H1 (cell line): ENCODE results near the gene AHI1. TPM values are rescaled to one million over a fixed set of nuclear protein-coding genes. Genes with fewer than 3 reads are reported as not detected.

Source experiments
- CTCF ChIA-PET: fragments of 300-600 bp; sonication (Branson Sonifier 250); formaldehyde crosslinking; loops from one replicate; lab custom pipeline; 2021; ENCODE audit not compliant: partially characterized antibody; lab: Charles Lee
- POLR2A ChIA-PET: fragments of 300-600 bp; sonication (Branson Sonifier 250); formaldehyde crosslinking; loops from one replicate; lab custom pipeline; 2021; ENCODE audit warnings: inconsistent platforms; ENCODE audit not compliant: partially characterized antibody; lab: Charles Lee
- DNase-seq, 2 experiments: peaks; one replicate each; pipeline versions ENCODE4 v3.0.0 to v3.0.0-alpha.2; 2010 to 2022; ENCODE audit warnings: low spot score in 2 of 2, low read depth in 1 of 2, mixed read lengths in 1 of 2
- FAIRE-seq: peaks from 2 replicates; lab custom pipeline; 2011; peaks lifted over from hg19 to GRCh38; lab: Jason Lieb, UNC
- H2AFZ ChIP-seq: 2 replicates; pipeline ENCODE4 v1.8.1; 2012; ENCODE audit warnings: low read length, inconsistent platforms
- H2AK5ac ChIP-seq: 2 replicates; pipeline ENCODE4 v1.6.1; 2013; ENCODE audit warnings: low read depth, low read length
- H2BK120ac ChIP-seq: replicated peaks from 2 replicates; pipeline ENCODE3; 2013; ENCODE audit warnings: low read depth, low read length, inconsistent platforms
- H2BK12ac ChIP-seq: 2 replicates; pipeline ENCODE4 v1.6.1; 2013; ENCODE audit warnings: low read depth, low read length
- H2BK15ac ChIP-seq: 2 replicates; pipeline ENCODE4 v1.6.1; 2013; ENCODE audit warnings: low read length
- H2BK20ac ChIP-seq: 2 replicates; pipeline ENCODE4 v1.6.1; 2013; ENCODE audit warnings: low read length
- H2BK5ac ChIP-seq: 2 replicates; pipeline ENCODE4 v1.6.1; 2013; ENCODE audit warnings: low read depth, low read length
- H3K14ac ChIP-seq: 2 replicates; pipeline ENCODE4 v1.6.1; 2013; ENCODE audit warnings: inconsistent platforms; ENCODE audit not compliant: insufficient read length
- H3K18ac ChIP-seq: 2 replicates; pipeline ENCODE4 v1.6.1; 2013; ENCODE audit warnings: low read length; ENCODE audit errors: extremely low read depth
- H3K23ac ChIP-seq: 2 replicates; pipeline ENCODE4 v1.6.1; 2013; ENCODE audit warnings: inconsistent platforms; ENCODE audit not compliant: insufficient read length
- H3K23me2 ChIP-seq: 2 replicates; pipeline ENCODE4 v1.6.1; 2013; ENCODE audit warnings: low read depth, low read length
- H3K27ac ChIP-seq: 2 replicates; pipeline ENCODE4 v1.6.1; 2011; ENCODE audit warnings: low read depth, low read length, inconsistent platforms
- H3K27me3 ChIP-seq, 4 experiments: replicated peaks in 1 of 4; 1 replicate in 1 of 4; 2 replicates in 3 of 4; pipeline versions ENCODE4 v1.6.1 to v1.8.1; 2011 to 2013; ENCODE audit warnings: low read length in 3 of 4, mild to moderate bottlenecking in 3 of 4, inconsistent platforms in 2 of 4, mixed read lengths in 2 of 4, moderate library complexity in 1 of 4; ENCODE audit not compliant: control insufficient read depth in 3 of 4, insufficient read depth in 3 of 4; ENCODE audit errors: extremely low read depth in 1 of 4
- H3K36me3 ChIP-seq, 4 experiments: 2 replicates each; pipeline versions ENCODE4 v1.6.1 to v1.8.1; 2011 to 2013; ENCODE audit warnings: mild to moderate bottlenecking in 4 of 4, low read length in 3 of 4, moderate library complexity in 2 of 4, control low read depth in 1 of 4, inconsistent platforms in 1 of 4; ENCODE audit not compliant: insufficient read depth in 4 of 4, control insufficient read depth in 2 of 4
- H3K4ac ChIP-seq: replicated peaks from 2 replicates; pipeline ENCODE3; 2013; ENCODE audit warnings: low read length, low read depth, mixed read lengths, inconsistent platforms; ENCODE audit not compliant: insufficient read length
- H3K4me1 ChIP-seq, 4 experiments: replicated peaks in 1 of 4; 1 replicate in 1 of 4; 2 replicates in 3 of 4; pipeline versions ENCODE4 v1.6.1 to v1.8.1; 2011 to 2013; ENCODE audit warnings: low read length in 3 of 4, inconsistent platforms in 2 of 4, mixed read lengths in 1 of 4; ENCODE audit not compliant: insufficient read depth in 4 of 4, control insufficient read depth in 3 of 4
- H3K4me2 ChIP-seq, 2 experiments: 2 replicates each; pipeline versions ENCODE4 v1.6.1 to v1.8.1; 2011 to 2013; ENCODE audit warnings: low read depth in 2 of 2, low read length in 2 of 2, control low read depth in 1 of 2, inconsistent platforms in 1 of 2, mild to moderate bottlenecking in 1 of 2; ENCODE audit not compliant: insufficient read depth in 1 of 2
- H3K4me3 ChIP-seq, 4 experiments: fragments of 200-600, 300-600 bp in 1 of 4; sonication (generic), shearing (Covaris generic), sonication (Bioruptor Twin) in 1 of 4; 2 replicates each; pipeline versions ENCODE4 v1.5.1 to v1.8.1; 2011 to 2016; ENCODE audit warnings: low read length in 4 of 4, low read depth in 3 of 4, control low read depth in 2 of 4, inconsistent platforms in 2 of 4, mild to moderate bottlenecking in 2 of 4, mixed read lengths in 1 of 4, moderate library complexity in 1 of 4; ENCODE audit not compliant: insufficient read depth in 2 of 4; ENCODE audit errors: extremely low read depth in 1 of 4
- H3K56ac ChIP-seq: replicated peaks from 2 replicates; pipeline ENCODE3; 2013; ENCODE audit warnings: low read depth, mild to moderate bottlenecking, mixed read lengths, low read length, inconsistent platforms; ENCODE audit not compliant: insufficient read length
- H3K79me1 ChIP-seq: 2 replicates; pipeline ENCODE4 v1.6.1; 2013; ENCODE audit warnings: low read depth, low read length, control low read depth
- H3K79me2 ChIP-seq, 2 experiments: 2 replicates each; pipeline versions ENCODE4 v1.6.1 to v1.8.1; 2012 to 2013; ENCODE audit warnings: low read length in 2 of 2, mild to moderate bottlenecking in 2 of 2, inconsistent platforms in 1 of 2; ENCODE audit not compliant: insufficient read depth in 2 of 2, control insufficient read depth in 1 of 2
- H3K9ac ChIP-seq, 4 experiments: replicated peaks in 1 of 4; 1 replicate in 1 of 4; 2 replicates in 3 of 4; pipeline versions ENCODE4 v1.6.1 to v1.8.1; 2011 to 2013; ENCODE audit warnings: low read depth in 3 of 4, low read length in 3 of 4, control low read depth in 2 of 4, mild to moderate bottlenecking in 2 of 4, moderate library complexity in 2 of 4, inconsistent platforms in 1 of 4; ENCODE audit errors: extremely low read depth in 1 of 4
- H3K9me3 ChIP-seq, 2 experiments: 2 replicates each; pipeline versions ENCODE4 v1.6.1 to v1.8.1; 2012 to 2013; ENCODE audit warnings: mild to moderate bottlenecking in 2 of 2, moderate library complexity in 2 of 2, control low read depth in 1 of 2, inconsistent platforms in 1 of 2, low read depth in 1 of 2, low read length in 1 of 2, mixed read lengths in 1 of 2; ENCODE audit not compliant: insufficient read depth in 2 of 2
- H4K20me1 ChIP-seq, 2 experiments: replicated peaks in 1 of 2; 2 replicates each; pipeline versions ENCODE3 to v1.8.1; 2011 to 2013; ENCODE audit warnings: inconsistent platforms in 2 of 2, low read length in 2 of 2, mild to moderate bottlenecking in 1 of 2; ENCODE audit not compliant: insufficient read depth in 2 of 2, control insufficient read depth in 1 of 2
- H4K5ac ChIP-seq: 2 replicates; pipeline ENCODE4 v1.6.1; 2013; ENCODE audit warnings: low read length, low read depth, mixed read lengths, inconsistent platforms; ENCODE audit not compliant: insufficient read length
- H4K8ac ChIP-seq: 2 replicates; pipeline ENCODE4 v1.8.0; 2013; ENCODE audit warnings: mild to moderate bottlenecking, moderate library complexity, low read length, inconsistent platforms; ENCODE audit not compliant: insufficient read depth; ENCODE audit errors: extremely low read depth
- H4K91ac ChIP-seq: replicated peaks from 2 replicates; pipeline ENCODE3; 2013; ENCODE audit warnings: low read length, mixed read lengths, inconsistent platforms; ENCODE audit not compliant: insufficient read length
- BCL11A ChIP-seq, 2 experiments: IDR thresholded peaks; one replicate each; pipeline ENCODE4 v1.6.1; 2011; ENCODE audit warnings: low read depth in 2 of 2, low read length in 2 of 2, mild to moderate bottlenecking in 2 of 2
- MAFK ChIP-seq: IDR thresholded peaks from 2 replicates; pipeline ENCODE4 v1.6.1; 2012; ENCODE audit warnings: low read depth, mild to moderate bottlenecking, improper control_type of control experiment, low read length
- PHF8 ChIP-seq: fragments of 200-600 bp; sonication (generic); conservative IDR thresholded peaks from 2 replicates; pipeline ENCODE4 v1.7.1; 2012; ENCODE audit warnings: low read depth, mild to moderate bottlenecking, inconsistent platforms, low read length, moderate library complexity
- YY1 ChIP-seq: IDR thresholded peaks from 2 replicates; pipeline ENCODE4 v1.6.1; 2011; ENCODE audit warnings: low read depth, mild to moderate bottlenecking, low read length
- WGBS, 2 experiments: shearing (Covaris generic) in 1 of 2; methylation state at CpG; one replicate each; pipeline versions ENCODE4 v1.1.6 to v1.1.7; 2013 to 2015; ENCODE audit warnings: low lambda C conversion rate in 2 of 2, mixed read lengths in 2 of 2, inconsistent platforms in 1 of 2, low coverage in 1 of 2, missing lambda C conversion rate in 1 of 2; ENCODE audit not compliant: insufficient replicate concordance in 2 of 2, insufficient coverage in 1 of 2, insufficient read length in 1 of 2; ENCODE audit errors: extremely low coverage in 1 of 2, missing lambda C conversion rate in 1 of 2; 5-methylcytosine and 5-hydroxymethylcytosine counted together
- polyA plus RNA-seq, 7 experiments: library from polyadenylated mRNA; depleted of rRNA in 3 of 7; stranded (reverse) in 5 of 7; unstranded in 2 of 7; fragments of >200 nt in 5 of 7; fragments of 200-250 nt in 2 of 7; gene quantifications; 1 replicate in 5 of 7; 2 replicates in 1 of 7; 4 replicates in 1 of 7; pipeline versions ENCODE4 v1.2.1 to v1.2.3, GENCODE V29; 2011 to 2013; ENCODE audit warnings: missing spikeins in 2 of 7, mixed read lengths in 2 of 7
- total RNA-seq: library from RNA; stranded (reverse); fragmentation: NEBNext Ultra II Directional; extraction: Animal tissue kit (Norgen Biotek cat#: 25700); gene quantifications from 2 replicates; pipeline ENCODE4 v1.2.1, GENCODE V29; 2021

Gene AHI1
- total and polyA plus RNA-seq, 2 of the 8 experiments (the other 6 are each of a cell fraction or from before 2014, with no cell fraction given), result 4.2 to 19.6 TPM

- no peak overlapping the region for H4K5ac ChIP-seq
- no peaks in the 10 kb centered on the region for H3K79me2 ChIP-seq
- no peak overlapping the region for H2BK15ac ChIP-seq
- no peak overlapping the region for H4K8ac ChIP-seq
- no peak overlapping the region for H4K91ac ChIP-seq
- no peak overlapping the region for H2AFZ ChIP-seq
- H2BK120ac ChIP-seq, result no peak overlapping the region
- H3K56ac ChIP-seq, result no peak overlapping the region
- H3K36me3 ChIP-seq, result peaks cover 0 to 3% (median under 1%) of the 10 kb centered on the region in 4 experiments; a peak in 2 of 8 replicates
- no peak overlapping the region for H3K4me2 ChIP-seq
- no peak overlapping the region for H2BK12ac ChIP-seq
- no peak for TF ChIP-seq YY1
- TF ChIP-seq PHF8, result no peak
- peak; percentile 51; the same call in 1 of the 2 replicates for TF ChIP-seq MAFK
- TF ChIP-seq BCL11A (IDR thresholded peaks at IDR 0.05; ENCODE audit: low read depth in 2 of 2, low read length in 2 of 2), result no peak
- CTCF ChIA-PET, result interaction anchor here (1.3 kb wide), 1 partner anchor 8 kb away, joined by 4 read pairs; no protein-coding TSS in a partner anchor
- no peak overlapping the region for H2BK5ac ChIP-seq
- H3K9ac ChIP-seq, result no peak overlapping the region
- H3K4me1 ChIP-seq, result no peaks in the 10 kb centered on the region
- no peak overlapping the region for H3K18ac ChIP-seq
- FAIRE-seq, result no peak
- H3K79me1 ChIP-seq, result no peaks in the 10 kb centered on the region
- WGBS, 2 experiments, result 78% methylated on average over 4 of the region's 4 CpGs; no CpG with 5 or more reads in 1 of the 2 experiments
- H4K20me1 ChIP-seq, result no peaks in the 10 kb centered on the region
- no peak overlapping the region for H3K4ac ChIP-seq
- H3K9me3 ChIP-seq, result no peaks in the 10 kb centered on the region
- no peak overlapping the region for H3K14ac ChIP-seq
- no peak for DNase-seq
- H3K27ac ChIP-seq, result no peak overlapping the region
- no peak overlapping the region for H2AK5ac ChIP-seq
- POLR2A ChIA-PET, result no interaction called here
- H3K27me3 ChIP-seq, result no peaks in the 10 kb centered on the region
- no peak overlapping the region for H3K23ac ChIP-seq
- no peak overlapping the region for H2BK20ac ChIP-seq
- no peaks in the 10 kb centered on the region for H3K23me2 ChIP-seq
- H3K4me3 ChIP-seq, result no peak overlapping the region
Measured at GRCh38 chr6:135311446-135312200, 185.9 kb downstream of the AHI1 start.
